ENCODE measurements around the gene ATP10A. TPM values are rescaled to one million over a fixed set of nuclear protein-coding genes. Genes with fewer than 3 reads are reported as not detected.

ATP10A gene
- total and polyA plus RNA-seq, 2 of the 8 experiments (the other 6 are each of a cell fraction or from before 2014, with no cell fraction given), result 2.0 to 2.8 TPM

DNA sequence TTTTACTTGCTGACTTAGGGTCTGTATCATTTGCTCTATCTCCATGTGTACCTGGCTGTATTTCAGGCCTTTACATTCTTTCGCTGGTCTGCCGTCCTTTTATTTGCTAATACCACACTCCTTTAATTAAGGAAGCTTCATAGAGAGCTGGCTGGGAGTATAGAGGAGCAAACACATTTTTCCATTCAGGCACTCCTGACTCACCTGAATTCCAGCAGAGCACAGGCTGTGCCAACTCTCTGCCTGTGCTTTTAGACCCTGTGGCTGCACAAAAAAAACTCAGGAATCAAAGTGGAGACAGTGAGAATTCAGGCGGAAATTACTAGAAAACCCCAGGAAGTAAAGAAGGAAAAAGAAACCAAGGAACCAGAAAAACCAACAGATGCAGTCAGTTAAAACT, 29.0 kb upstream of the ATP10A start:
- no peak for TF ChIP-seq SIRT6 (IDR thresholded peaks at IDR 0.05; ENCODE audit: low read length)
- TF ChIP-seq HDAC6 (IDR thresholded peaks at IDR 0.05; ENCODE audit: low read depth, low read length), result no peak
- TF ChIP-seq CBX8 (IDR thresholded peaks at IDR 0.05; ENCODE audit: borderline replicate concordance, low read depth, low read length), result no peak
- no peak for TF ChIP-seq CHD1 (IDR thresholded peaks at IDR 0.05; ENCODE audit: low read depth, low read length)
- no peak for TF ChIP-seq BCL11A (IDR thresholded peaks at IDR 0.05; ENCODE audit: low read depth in 2 of 2, low read length in 2 of 2)
- TF ChIP-seq JUN (IDR thresholded peaks at IDR 0.05; ENCODE audit: low read depth, low read length), result no peak
- TF ChIP-seq TCF12 (IDR thresholded peaks at IDR 0.05; ENCODE audit: low read depth, low read length), result no peak
- Histone ChIP-seq H3K27ac (ENCODE audit: low read depth, low read length) (no peak overlapping the region), H4K5ac (ENCODE audit: insufficient read length, low read depth, low read length) (no peak overlapping the region), H3K4me3 (ENCODE audit: extremely low read depth in 1 of 4, insufficient read depth in 2 of 4, low read depth in 3 of 4, low read length in 4 of 4) (no peak overlapping the region), H4K8ac (ENCODE audit: extremely low read depth, insufficient read depth, low read length) (no peak overlapping the region), H2BK20ac (ENCODE audit: low read length) (no peak overlapping the region), H3K79me2 (ENCODE audit: control insufficient read depth in 1 of 2, insufficient read depth in 2 of 2, low read length in 2 of 2) (no peaks in the 10 kb centered on the region), H3K14ac (ENCODE audit: insufficient read length) (no peak overlapping the region), H3K27me3 (replicated peaks in 1 of 4; ENCODE audit: control insufficient read depth in 3 of 4, extremely low read depth in 1 of 4, insufficient read depth in 3 of 4, low read length in 3 of 4) (no peaks in the 10 kb centered on the region), H3K36me3 (ENCODE audit: control insufficient read depth in 2 of 4, insufficient read depth in 4 of 4, low read length in 3 of 4) (no peaks in the 10 kb centered on the region), H3K79me1 (ENCODE audit: low read depth, low read length) (no peaks in the 10 kb centered on the region), H3K4me1 (replicated peaks in 1 of 4; ENCODE audit: control insufficient read depth in 3 of 4, insufficient read depth in 4 of 4, low read length in 3 of 4) (no peaks in the 10 kb centered on the region), H2AFZ (ENCODE audit: low read length) (0 out of 2 replicates have a peak overlapping the region, but pooled peaks have one; percentile 0), H3K4ac (replicated peaks; ENCODE audit: insufficient read length, low read depth, low read length) (no peak overlapping the region), H3K9ac (replicated peaks in 1 of 4; ENCODE audit: extremely low read depth in 1 of 4, low read depth in 3 of 4, low read length in 3 of 4) (no peak overlapping the region), H2AK5ac (ENCODE audit: low read depth, low read length) (no peak overlapping the region), H3K9me3 (ENCODE audit: insufficient read depth in 2 of 2, low read depth in 1 of 2, low read length in 1 of 2) (no peaks in the 10 kb centered on the region), H3K23ac (ENCODE audit: insufficient read length) (no peak overlapping the region), H3K56ac (replicated peaks; ENCODE audit: insufficient read length, low read depth, low read length) (no peak overlapping the region), H2BK120ac (replicated peaks; ENCODE audit: low read depth, low read length) (no peak overlapping the region), H2BK15ac (ENCODE audit: low read length) (no peak overlapping the region), H3K18ac (ENCODE audit: extremely low read depth, low read length) (no peak overlapping the region), H2BK12ac (ENCODE audit: low read depth, low read length) (no peak overlapping the region), H3K4me2 (ENCODE audit: insufficient read depth in 1 of 2, low read depth in 2 of 2, low read length in 2 of 2) (no peak overlapping the region), H3K23me2 (ENCODE audit: low read depth, low read length) (no peaks in the 10 kb centered on the region), H4K91ac (replicated peaks; ENCODE audit: insufficient read length, low read length) (no peak overlapping the region), H2BK5ac (ENCODE audit: low read depth, low read length) (no peak overlapping the region), H4K20me1 (replicated peaks in 1 of 2; ENCODE audit: control insufficient read depth in 1 of 2, insufficient read depth in 2 of 2, low read length in 2 of 2) (no peaks in the 10 kb centered on the region)
- no peak for FAIRE-seq
- CTCF ChIA-PET (ENCODE audit: partially characterized antibody), result interaction anchor here (0.6 to 1.6 kb wide), 3 partner anchors 109 to 388 kb away, joined by 3 to 4 read pairs (median 3); no protein-coding TSS in a partner anchor
- POLR2A ChIA-PET (ENCODE audit: partially characterized antibody), result no interaction called here
- WGBS, 2 experiments (ENCODE audit: extremely low coverage in 1 of 2, insufficient coverage in 1 of 2, insufficient read length in 1 of 2, insufficient replicate concordance in 2 of 2, low coverage in 1 of 2, low lambda C conversion rate in 2 of 2, missing lambda C conversion rate in 1 of 2), result 72% methylated on average over 2 of the region's 3 CpGs; no CpG with 5 or more reads in 1 of the 2 experiments
- DNase-seq (ENCODE audit: low read depth in 1 of 2, low spot score in 2 of 2), result no peak

All from H1 (cell line).